IMR-90 (cell line): ENCODE data around the gene NAB1. TPM values are rescaled to one million over a fixed set of nuclear protein-coding genes. Genes with fewer than 3 reads are reported as not detected.
"Not testable (repeated sequence)": the region's sequence is repeated elsewhere in the genome, so short reads cannot be mapped to it uniquely, and the experiment has no call there.

Source experiments
- ATAC-seq: fragments of 200-7000 bp; cut with Tn5 transposase; 2 replicates; pipeline ENCODE4 v1.9.1; 2020; ENCODE audit warnings: low read depth, mild to moderate bottlenecking, moderate library complexity
- BruUV-seq: library from RNA; stranded (reverse); fragments of 400-500 nt; replicated peaks from 2 replicates; lab custom pipeline; 2021; lab: Mats Ljungman, UMichigan
- CTCF ChIA-PET: fragments of 300-600 bp; formaldehyde crosslinking; extraction: SDS; loops from one replicate; lab custom pipeline; 2021; ENCODE audit warnings: antibody characterized with exemption; lab: Yijun Ruan, JAX
- POLR2A ChIA-PET: fragments of 300-600 bp; sonication (Branson Sonifier 250); formaldehyde crosslinking; loops from one replicate; lab custom pipeline; 2022; ENCODE audit warnings: antibody characterized with exemption; ENCODE audit not compliant: unreplicated experiment; lab: Charles Lee
- DNase-seq: peaks from one replicate; pipeline ENCODE4 v3.0.0; 2013
- H2AFZ ChIP-seq: replicated peaks from 2 replicates; pipeline ENCODE3; 2013; ENCODE audit warnings: low read length, mild to moderate bottlenecking; ENCODE audit not compliant: poor library complexity
- H2AK5ac ChIP-seq: 2 replicates; pipeline ENCODE4 v1.6.1; 2013; ENCODE audit warnings: low read depth, low read length, inconsistent platforms
- H2AK9ac ChIP-seq: replicated peaks from 2 replicates; pipeline ENCODE3; 2013; ENCODE audit warnings: mild to moderate bottlenecking, low read depth, low read length, moderate library complexity; ENCODE audit not compliant: poor library complexity
- H2BK120ac ChIP-seq: 2 replicates; pipeline ENCODE4 v1.6.1; 2013; ENCODE audit warnings: low read depth, low read length, inconsistent platforms
- H2BK15ac ChIP-seq: 3 replicates; pipeline ENCODE4 v1.6.1; 2013; ENCODE audit warnings: low read depth, low read length, inconsistent platforms
- H2BK20ac ChIP-seq: 2 replicates; pipeline ENCODE4 v1.6.1; 2013; ENCODE audit warnings: low read depth, mild to moderate bottlenecking, inconsistent platforms, low read length, moderate library complexity
- H2BK5ac ChIP-seq: 2 replicates; pipeline ENCODE4 v1.6.1; 2013; ENCODE audit warnings: mild to moderate bottlenecking, low read depth, low read length, inconsistent platforms; ENCODE audit not compliant: poor library complexity, severe bottlenecking
- H3K14ac ChIP-seq: replicated peaks from 2 replicates; pipeline ENCODE4 v1.6.1; 2013; ENCODE audit warnings: low read depth, low read length, inconsistent platforms
- H3K18ac ChIP-seq: 2 replicates; pipeline ENCODE4 v1.6.1; 2013; ENCODE audit warnings: low read depth, low read length, control low read depth
- H3K23ac ChIP-seq: 2 replicates; pipeline ENCODE4 v1.6.1; 2013; ENCODE audit warnings: low read depth, low read length, inconsistent platforms
- H3K27ac ChIP-seq: 2 replicates; pipeline ENCODE4 v1.5.1; 2013; ENCODE audit warnings: mild to moderate bottlenecking, control low read depth, low read length; ENCODE audit not compliant: insufficient read depth
- H3K27me3 ChIP-seq: 2 replicates; pipeline ENCODE4 v1.6.1; 2013; ENCODE audit warnings: low read length; ENCODE audit not compliant: control insufficient read depth, insufficient read depth
- H3K36me3 ChIP-seq: 2 replicates; pipeline ENCODE4 v1.6.1; 2013; ENCODE audit warnings: low read length, mixed read lengths; ENCODE audit not compliant: control insufficient read depth, insufficient read depth
- H3K4ac ChIP-seq: 2 replicates; pipeline ENCODE4 v1.6.1; 2013; ENCODE audit warnings: low read depth, low read length, inconsistent platforms
- H3K4me1 ChIP-seq: 2 replicates; pipeline ENCODE4 v1.6.1; 2013; ENCODE audit warnings: low read length, mixed read lengths; ENCODE audit not compliant: control insufficient read depth, insufficient read depth
- H3K4me2 ChIP-seq: 2 replicates; pipeline ENCODE4 v1.6.1; 2013; ENCODE audit warnings: low read depth, mild to moderate bottlenecking, control low read depth, low read length, moderate library complexity
- H3K4me3 ChIP-seq: 2 replicates; pipeline ENCODE4 v1.5.1; 2013; ENCODE audit warnings: low read depth, mild to moderate bottlenecking, control low read depth, low read length, moderate library complexity; ENCODE audit not compliant: insufficient read depth
- H3K56ac ChIP-seq: 2 replicates; pipeline ENCODE4 v1.6.1; 2013; ENCODE audit warnings: low read length, inconsistent platforms; ENCODE audit not compliant: insufficient read depth; ENCODE audit errors: extremely low read depth
- H3K79me1 ChIP-seq, 2 experiments: 2 replicates each; pipeline ENCODE4 v1.6.1; 2013; ENCODE audit warnings: low read length in 2 of 2, inconsistent platforms in 1 of 2, low read depth in 1 of 2
- H3K9ac ChIP-seq: 2 replicates; pipeline ENCODE4 v1.6.1; 2013; ENCODE audit warnings: low read depth, low read length, control low read depth
- H3K9me1 ChIP-seq: 2 replicates; pipeline ENCODE4 v1.6.1; 2013; ENCODE audit warnings: low read length, inconsistent platforms; ENCODE audit not compliant: insufficient read depth
- H3K9me3 ChIP-seq: 2 replicates; pipeline ENCODE4 v1.6.1; 2013; ENCODE audit warnings: low read length; ENCODE audit not compliant: control insufficient read depth, insufficient read depth
- H4K20me1 ChIP-seq: 2 replicates; pipeline ENCODE4 v1.6.1; 2013; ENCODE audit warnings: low read length, inconsistent platforms; ENCODE audit not compliant: insufficient read depth
- H4K5ac ChIP-seq: 2 replicates; pipeline ENCODE4 v1.6.1; 2013; ENCODE audit warnings: mild to moderate bottlenecking, low read depth, low read length, control low read depth
- H4K8ac ChIP-seq, 2 experiments: 2 replicates each; pipeline ENCODE4 v1.6.1; 2013; ENCODE audit warnings: low read depth in 2 of 2, low read length in 2 of 2, control low read depth in 1 of 2, inconsistent platforms in 1 of 2
- H4K91ac ChIP-seq: 2 replicates; pipeline ENCODE4 v1.6.1; 2013; ENCODE audit warnings: low read depth, low read length, inconsistent platforms; ENCODE audit not compliant: insufficient read depth
- WGBS, 2 experiments: methylation state at CpG; one replicate each; pipeline versions ENCODE4 v1.1.5 to v1.1.7; 2013; ENCODE audit warnings: missing lambda C conversion rate in 2 of 2; ENCODE audit not compliant: insufficient read length in 1 of 2; ENCODE audit errors: extremely low coverage in 2 of 2; 5-methylcytosine and 5-hydroxymethylcytosine counted together
- dilution Hi-C: fragments of 300-500 bp; cut with HindIII; formaldehyde crosslinking; loops from one replicate; pipeline ENCODE4 v1.14.3; 2018; ENCODE audit warnings: low sequenced_read_pairs; ENCODE audit not compliant: unreplicated experiment
- in situ Hi-C: fragments of 300-500 bp; cut with MboI; formaldehyde crosslinking; loops from 3 replicates; pipeline ENCODE4 v1.14.3; 2019; ENCODE audit warnings: low sequenced_read_pairs, inconsistent platforms, mixed read lengths
- intact Hi-C: fragments of 100-400 bp; cut with micrococcal nuclease; formaldehyde crosslinking; loops from 2 replicates; pipeline ENCODE4 v1.10.0; 2022
- polyA plus RNA-seq, 3 experiments: library from polyadenylated mRNA; depleted of rRNA; stranded (reverse); fragments of >200 nt; gene quantifications; 2 replicates each; pipeline ENCODE4 v1.2.3, GENCODE V29; 2012; ENCODE audit warnings: low replicate concordance in 1 of 3
- total RNA-seq: library from RNA; depleted of rRNA; stranded (reverse); fragments of >200 nt; gene quantifications from 2 replicates; pipeline ENCODE4 v1.2.3, GENCODE V29; 2012

Gene NAB1
- total and polyA plus RNA-seq, 2 of the 4 experiments (the other 2 are of a cell fraction), result 11.9 to 31.2 TPM

DNA sequence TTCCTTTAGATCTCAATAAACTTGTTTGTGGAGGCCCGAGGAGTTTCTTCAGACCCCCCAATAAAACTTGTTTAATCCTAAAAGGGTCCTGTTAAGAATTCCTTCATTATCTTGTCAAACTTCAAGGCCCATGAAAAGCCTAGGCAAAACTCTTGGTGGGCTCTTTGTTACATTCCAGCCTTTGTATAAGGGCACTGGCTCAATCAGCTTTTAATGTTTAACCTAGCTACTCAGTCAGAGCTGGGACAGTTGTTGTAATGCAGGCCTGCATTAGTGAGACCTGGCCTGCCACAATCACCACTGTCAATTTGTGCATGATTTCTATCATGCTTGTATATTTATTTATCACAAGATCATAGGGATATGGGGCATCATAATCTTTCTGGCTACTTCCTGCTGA, 39.5 kb upstream of the NAB1 start:
- H3K4me2 ChIP-seq, H3K23ac ChIP-seq, in situ Hi-C loops, BruUV-seq, intact Hi-C loops, H2AFZ ChIP-seq, H3K79me1 ChIP-seq, H2AK5ac ChIP-seq, H3K36me3 ChIP-seq, H3K9me1 ChIP-seq, POLR2A ChIA-PET, H2BK120ac ChIP-seq, H4K20me1 ChIP-seq, ATAC-seq, H3K56ac ChIP-seq, H4K8ac ChIP-seq, dilution Hi-C loops, CTCF ChIA-PET, H4K5ac ChIP-seq, H3K27ac ChIP-seq, H3K4me3 ChIP-seq, H3K14ac ChIP-seq, H4K91ac ChIP-seq, H3K4me1 ChIP-seq, H2BK15ac ChIP-seq, H3K9me3 ChIP-seq, H2BK20ac ChIP-seq, H2BK5ac ChIP-seq, H3K27me3 ChIP-seq, H2AK9ac ChIP-seq, H3K4ac ChIP-seq, H3K9ac ChIP-seq, H3K18ac ChIP-seq, DNase-seq: not testable (repeated sequence)
- no CpG with 5 or more reads among the region's 1 CpG for WGBS, 2 experiments

DNA sequence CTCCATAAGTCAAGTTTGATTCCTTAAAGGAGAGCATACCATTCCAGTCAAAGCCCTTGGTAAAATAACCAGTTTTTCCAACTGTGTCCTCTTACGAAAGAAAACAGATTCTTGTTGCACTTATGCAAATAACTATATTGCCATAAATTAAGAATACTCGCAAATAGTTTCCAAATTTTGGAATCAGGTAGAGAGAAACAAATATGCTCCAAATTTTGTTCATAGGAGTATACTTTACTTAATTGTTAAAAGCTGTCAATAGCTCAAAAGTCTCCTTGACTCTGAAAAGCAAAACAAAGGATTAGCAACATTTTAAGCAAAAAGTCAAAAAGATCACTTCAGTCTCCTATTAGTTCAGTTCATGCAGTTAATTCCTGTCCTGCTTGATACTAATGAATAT, 38.4 kb upstream of the NAB1 start:
- H3K4ac ChIP-seq, H4K5ac ChIP-seq, POLR2A ChIA-PET, H2BK20ac ChIP-seq, H4K20me1 ChIP-seq, H2AFZ ChIP-seq, dilution Hi-C loops, H4K8ac ChIP-seq, H3K14ac ChIP-seq, H4K91ac ChIP-seq, H2AK9ac ChIP-seq, H3K4me1 ChIP-seq, H2BK15ac ChIP-seq, H2AK5ac ChIP-seq, H3K79me1 ChIP-seq, H3K9me3 ChIP-seq, H3K4me2 ChIP-seq, H3K9ac ChIP-seq, H3K4me3 ChIP-seq, BruUV-seq, H3K36me3 ChIP-seq, intact Hi-C loops, H2BK120ac ChIP-seq, DNase-seq, H3K23ac ChIP-seq, H3K9me1 ChIP-seq, H3K27me3 ChIP-seq, H3K56ac ChIP-seq, in situ Hi-C loops, H3K27ac ChIP-seq, H2BK5ac ChIP-seq, CTCF ChIA-PET, H3K18ac ChIP-seq, ATAC-seq: not testable (repeated sequence)
- WGBS, 2 experiments, result no CpG with 5 or more reads among the region's 2 CpGs
